Superior temporal gyrus (tissue), 1 donor: ENCODE results near the gene RNF187.
A peak's percentile ranks its signal among the peaks of the same experiment; 100 is the strongest.
"Not testable (repeated sequence)": the region's sequence is repeated elsewhere in the genome, so short reads cannot be mapped to it uniquely, and the experiment has no call there.

Experiments used
- DNase-seq: peaks from one replicate; pipeline ENCODE4 v3.0.0-alpha.2; 2016; ENCODE audit errors: extremely low spot score

RNF187 gene

DNA sequence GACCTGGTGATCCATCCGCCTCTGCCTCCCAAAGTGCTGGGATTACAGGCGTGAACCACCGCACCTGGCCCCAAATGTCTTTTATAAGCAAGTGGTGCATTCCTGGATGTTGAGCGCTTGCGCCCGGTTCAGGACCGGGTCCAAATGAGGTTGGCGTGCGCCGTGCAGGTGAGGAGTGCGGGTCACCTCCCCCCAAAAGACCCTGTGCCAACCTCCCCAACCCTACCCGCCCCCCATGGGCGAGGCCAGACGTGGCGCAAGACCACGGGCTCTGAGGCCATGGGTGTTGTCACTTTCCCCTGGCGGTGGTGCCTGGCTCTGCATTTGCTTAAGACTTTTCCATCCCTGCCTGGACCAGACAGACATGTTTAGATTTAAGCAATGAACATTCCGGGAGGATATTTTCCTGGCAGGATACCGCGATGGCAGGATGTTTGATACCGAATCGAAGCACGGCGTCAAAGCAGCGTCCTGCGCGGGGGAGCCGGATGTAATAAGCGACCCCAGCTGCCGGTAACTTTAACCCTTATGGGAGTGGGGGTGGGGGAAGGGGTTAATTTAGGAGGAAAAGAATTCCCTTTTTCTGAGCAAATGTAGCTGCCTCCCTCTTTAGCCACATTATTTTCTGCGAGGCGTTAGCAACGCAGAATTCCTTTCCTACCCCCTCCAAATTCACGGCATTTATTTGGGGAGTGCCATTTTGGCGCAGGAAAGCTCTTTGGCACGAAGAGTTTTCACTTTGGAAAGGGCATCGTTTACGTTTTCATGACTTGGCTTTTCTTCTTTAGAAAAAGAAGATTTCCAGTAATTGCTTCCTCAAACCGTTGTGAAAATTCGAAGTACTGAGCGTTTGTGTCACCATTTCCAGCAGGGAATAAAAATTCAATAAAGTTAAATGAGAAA lies 27.8 kb upstream of the RNF187 start:
- DNase-seq = peak; percentile 50

DNA sequence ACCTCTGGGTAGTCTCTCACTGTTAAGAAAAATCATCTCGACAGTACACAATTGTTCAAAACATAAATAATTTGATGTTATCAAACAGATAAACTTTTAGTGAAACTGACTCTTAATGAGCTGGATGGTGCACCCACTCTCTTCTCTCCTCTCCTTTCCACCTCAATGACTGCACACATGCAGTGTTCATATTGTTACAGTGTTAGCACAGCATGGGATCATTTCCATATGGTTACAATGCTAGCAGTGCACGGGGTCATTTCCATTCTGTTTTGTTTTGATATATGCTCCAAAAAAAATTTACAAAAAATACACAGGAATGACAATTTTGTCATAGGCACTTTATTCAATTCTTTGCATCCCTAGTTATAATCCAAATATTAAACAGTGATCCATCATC lies 26.4 kb upstream of the RNF187 start:
- DNase-seq = no peak

DNA sequence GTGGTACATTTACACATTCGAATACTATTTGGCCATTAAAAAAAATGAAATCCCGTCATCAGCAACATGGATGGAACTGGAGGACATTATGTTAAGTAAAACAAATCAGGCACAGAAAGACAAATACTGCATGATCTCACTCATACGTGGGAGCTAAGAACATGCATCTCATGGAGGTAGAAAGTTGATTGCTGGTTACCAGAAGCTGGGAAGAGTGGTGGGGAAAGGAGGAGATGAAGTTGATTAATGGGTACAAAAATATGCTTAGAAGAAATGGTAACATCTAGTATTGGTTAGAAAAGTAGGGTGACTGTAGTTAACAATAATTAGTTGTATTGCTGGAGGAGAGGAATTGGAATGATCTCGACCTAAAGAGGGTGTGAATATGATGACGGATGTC lies 24.6 kb upstream of the RNF187 start:
- no peak for DNase-seq

DNA sequence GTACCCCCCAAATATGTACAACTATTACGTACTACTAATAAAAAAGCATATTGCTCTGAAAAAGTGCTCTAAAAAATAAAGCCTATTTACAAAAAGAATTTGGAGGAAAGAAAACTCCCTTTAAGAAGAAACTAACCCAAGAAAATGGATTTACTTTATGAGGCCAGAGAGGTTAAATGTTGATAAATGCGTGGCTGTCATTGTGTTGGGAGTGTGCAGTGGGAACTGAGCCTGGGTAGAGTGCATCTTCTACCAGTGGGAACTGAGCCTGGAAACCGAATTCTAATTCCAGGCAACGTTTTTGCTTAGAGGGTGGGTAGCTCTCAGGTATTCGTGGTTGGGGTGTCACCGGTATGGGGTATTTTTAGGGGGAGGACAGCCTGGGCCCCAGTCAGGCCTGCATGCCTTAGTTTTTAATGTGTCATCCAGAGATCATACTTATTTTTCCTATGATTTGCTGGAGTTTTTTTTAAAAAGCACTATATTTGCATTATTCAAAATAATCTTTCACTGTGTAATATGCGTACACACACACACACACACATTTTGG lies 24.1 kb upstream of the RNF187 start:
- no peak for DNase-seq

DNA sequence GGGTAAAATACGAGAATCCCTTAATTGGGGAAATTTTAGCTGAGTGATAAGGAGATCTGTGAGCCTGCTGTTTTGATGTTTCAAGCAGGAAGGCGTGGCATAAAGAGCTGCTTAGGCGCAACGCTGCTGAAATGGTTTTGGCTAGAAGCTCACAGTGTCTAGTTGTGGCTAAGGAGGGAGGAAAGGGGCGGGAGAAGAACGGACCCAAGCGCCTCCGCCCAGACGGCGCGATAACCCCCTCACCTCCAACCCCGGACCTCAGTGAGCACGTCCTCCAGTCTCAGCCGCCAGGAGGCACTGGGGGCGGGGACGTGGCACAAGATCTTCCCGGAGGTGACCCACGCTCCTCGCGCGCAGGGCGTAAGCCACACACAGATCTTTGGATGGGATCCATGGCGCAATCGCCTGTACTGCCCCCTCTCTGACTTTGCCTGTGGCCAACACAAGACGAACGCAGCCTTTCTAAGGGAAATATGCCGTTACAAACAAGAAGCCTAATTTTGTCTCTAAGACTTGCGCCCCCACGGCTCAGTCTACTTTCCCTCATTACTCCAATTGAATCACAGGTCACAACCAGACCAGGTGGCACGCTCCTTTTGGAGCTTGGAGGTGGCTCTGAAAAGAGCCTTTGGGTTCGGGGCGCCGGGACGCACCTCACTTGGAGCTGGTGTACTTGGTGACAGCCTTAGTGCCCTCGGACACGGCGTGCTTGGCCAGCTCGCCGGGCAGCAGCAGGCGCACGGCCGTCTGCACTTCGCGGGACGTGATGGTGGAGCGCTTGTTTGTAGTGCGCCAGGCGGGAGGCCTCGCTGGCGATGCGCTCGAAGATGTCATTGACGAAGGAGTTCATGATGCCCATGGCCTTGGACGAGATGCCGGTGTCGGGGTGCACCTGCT lies 23.4 kb upstream of the RNF187 start:
- no peak for DNase-seq

DNA sequence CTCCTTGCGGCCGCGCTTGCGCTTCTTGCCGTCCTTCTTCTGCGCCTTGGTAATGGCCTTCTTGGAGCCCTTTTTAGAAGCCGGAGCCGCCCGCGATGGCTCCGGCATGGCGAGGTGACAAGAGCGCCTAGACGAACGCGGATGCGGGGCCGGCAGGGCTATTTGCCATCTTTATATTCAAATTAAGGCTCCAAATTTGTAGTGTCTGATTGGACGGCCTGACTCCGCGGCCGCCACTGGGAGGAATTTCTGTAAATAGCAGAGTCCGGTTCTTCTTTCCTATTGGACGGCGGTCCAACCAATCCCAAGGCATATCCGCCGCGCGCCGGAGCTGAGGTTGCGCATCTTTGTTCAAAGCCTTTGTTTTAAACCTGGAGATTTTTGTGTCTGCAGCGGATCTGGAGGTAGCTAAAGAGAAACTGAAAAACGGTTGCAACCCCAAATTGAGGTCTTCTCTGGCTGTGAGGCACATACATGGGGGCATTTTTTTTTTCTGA lies 22.6 kb upstream of the RNF187 start:
- peak; percentile 90 for DNase-seq

DNA sequence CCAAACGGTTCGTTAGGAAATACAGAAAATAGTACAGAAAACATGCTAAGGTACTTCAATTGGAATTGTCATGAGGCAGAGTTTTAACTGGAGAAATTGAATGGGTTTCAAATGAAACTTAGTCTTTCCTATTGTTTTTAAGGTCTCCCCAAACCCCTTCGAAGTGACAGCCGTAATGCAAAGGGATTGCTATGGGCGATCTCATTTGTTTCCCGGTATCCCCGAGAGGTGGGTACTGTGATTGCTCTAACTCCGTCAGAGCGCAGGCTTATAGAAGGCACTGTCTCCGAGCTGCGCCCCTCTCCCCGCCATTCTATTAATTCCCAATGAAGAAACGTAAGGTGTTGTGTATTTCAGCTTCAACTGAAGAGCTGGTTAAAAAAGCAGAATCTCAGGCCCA lies 22.0 kb upstream of the RNF187 start:
- DNase-seq = no peak

DNA sequence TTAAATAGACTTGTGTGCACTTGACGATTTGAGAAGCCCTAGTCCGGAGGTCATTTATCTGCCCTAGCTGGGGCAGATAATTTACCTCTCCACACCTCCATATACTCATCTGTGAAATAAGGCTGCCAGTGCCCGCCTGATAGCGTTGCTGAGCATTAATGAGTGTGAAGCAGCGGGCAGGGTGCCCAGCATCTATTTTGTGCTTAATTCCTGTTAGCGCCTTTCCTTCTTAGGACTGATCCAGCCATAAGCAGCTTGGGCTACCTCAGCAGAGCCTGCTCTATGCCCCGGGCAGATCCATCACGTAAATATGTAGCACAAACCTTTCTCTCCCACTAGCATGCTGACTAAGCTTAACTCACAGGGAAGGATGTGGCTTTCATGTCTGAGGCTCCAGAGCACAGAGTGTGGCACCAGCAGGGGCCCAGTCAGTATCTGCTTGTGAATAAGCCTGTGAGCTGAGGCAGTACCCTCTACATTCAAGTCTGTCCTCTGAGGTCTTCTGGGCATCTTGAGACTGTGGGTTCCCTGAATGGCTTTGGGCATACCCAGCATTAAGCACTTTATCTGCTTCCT lies 21.5 kb upstream of the RNF187 start:
- DNase-seq = no peak

DNA sequence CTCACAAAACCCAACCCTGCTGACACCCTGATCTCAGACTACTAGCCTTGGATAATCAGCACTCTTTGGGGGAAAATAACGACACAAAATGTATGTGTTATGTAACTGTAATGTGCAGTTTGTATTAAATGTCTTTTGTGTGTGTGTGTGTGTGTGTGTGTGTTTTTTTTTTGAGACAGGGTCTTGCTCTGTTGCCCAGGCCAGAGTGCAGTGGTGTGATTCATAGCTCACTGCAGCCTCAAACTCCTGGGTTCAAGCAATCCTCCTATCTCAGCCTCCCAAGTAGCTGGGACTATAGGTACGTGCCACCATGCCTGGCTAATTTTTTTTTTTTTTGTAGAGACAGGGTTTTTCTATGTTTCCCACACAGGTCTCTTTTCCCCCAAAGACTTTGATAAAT lies 19.0 kb upstream of the RNF187 start:
- not testable (repeated sequence) for DNase-seq

DNA sequence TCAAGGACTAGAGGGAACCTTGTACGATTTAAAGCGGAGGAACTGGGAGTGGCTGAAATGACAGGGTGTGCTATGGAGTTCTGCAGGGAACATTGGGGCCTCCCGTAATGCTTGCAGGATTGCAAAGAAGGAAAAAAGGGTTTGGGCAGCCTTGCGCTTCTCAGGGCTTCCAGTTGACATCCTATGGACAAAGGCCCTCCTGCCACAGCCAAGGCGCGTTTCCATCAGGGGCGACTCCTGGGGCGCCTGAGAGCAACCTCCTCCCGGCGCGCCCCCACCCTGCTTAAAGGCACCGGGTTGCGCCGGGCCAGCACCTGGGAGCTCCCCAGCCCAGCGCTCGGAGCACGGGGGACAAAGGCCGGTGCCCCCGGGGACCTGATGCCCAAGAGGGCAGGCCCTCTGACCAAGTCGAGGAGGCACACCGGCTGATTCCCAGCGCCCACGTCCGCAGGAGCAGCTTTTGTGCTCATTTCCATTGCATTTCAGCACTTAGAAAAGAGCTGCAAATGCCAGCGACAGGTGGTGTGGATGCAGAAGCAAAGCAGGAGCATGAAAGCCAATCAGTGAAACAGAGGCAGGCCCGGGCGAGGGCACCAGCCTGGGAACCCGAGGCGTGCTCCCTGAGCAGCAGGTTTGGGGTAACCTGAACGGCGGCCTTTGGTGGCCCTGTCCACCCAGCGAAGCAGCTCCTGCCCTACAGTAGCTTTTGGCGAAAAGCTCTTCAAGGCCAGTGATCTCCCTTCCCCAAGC lies 17.6 kb upstream of the RNF187 start:
- no peak for DNase-seq

DNA sequence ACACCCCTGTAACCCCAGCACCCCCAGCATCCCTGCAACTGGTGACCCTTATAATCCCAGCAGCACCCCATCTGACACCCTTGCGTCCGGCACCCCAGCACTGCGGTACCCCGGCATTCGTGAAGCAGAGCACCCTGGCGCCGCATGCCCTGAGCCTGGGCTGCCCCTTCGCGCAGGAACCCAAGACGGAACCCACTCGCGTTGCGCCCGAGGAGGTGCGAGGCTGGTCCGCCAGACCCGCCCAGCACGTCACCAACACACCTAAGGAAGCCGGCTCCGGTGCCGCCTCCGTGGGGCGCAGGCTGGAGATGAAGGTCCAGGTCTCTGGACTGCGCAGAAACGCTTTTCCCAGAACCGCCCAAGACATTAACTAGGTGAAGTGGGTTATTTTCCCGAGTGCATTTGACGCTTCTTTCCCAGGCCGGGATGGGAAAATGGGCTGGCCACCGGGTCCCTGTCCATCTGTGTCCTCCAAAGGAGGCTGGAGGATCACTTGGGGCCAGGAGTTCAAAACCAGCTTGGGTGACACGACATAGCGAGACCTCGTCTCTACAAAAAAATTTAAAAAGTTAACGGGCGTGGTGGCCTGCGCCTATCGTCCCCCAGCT lies 15.9 kb upstream of the RNF187 start:
- DNase-seq = no peak

DNA sequence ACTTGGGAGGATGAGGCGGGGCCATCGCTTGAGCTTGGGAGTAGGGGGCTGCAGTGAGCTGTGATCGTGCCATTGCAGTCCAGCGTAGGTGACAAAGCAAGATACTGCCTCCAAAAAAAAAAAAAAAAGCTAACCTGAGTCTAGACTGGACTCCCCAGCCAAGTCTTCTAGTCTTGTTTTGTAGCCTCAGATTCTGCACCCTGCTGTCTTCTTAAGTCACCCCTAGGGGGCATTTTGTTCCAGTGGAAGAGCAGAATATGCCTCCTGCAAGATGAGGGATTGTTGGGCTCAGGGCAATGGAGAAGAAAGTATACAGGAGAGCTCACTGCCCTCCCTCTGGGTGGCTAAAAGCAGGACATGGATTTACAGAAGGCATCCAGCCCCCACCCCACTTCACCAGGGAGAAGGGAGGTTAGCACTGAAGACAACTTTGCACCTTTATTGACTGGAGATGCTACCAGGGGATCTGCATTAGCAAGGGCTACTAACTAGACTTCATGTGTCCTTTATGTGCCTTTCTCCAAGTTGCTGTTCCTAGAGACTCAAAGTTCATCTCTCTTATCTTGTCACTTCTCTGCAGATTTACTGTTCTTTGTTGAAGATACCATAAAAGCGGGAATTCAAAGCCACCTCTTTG lies 15.3 kb upstream of the RNF187 start:
- no peak for DNase-seq

DNA sequence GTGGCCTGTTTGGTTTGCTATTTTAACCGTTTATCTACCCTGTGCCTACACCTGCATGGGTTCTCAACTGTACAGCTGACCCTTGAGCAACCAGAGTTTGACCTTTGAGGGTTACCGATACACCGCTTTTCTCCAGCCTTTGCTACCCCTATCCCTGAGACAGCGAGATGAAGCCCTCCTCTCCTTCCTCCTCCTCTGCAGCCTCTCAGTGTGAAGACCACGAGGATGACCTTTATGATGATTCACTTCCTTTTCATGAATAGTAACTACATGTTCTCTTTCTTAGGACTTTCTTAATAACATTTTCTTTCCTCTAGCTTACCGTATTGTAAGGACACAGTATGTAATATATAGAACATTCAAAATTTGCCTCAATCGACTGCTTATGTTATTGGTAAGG lies 14.5 kb upstream of the RNF187 start:
- no peak for DNase-seq

DNA sequence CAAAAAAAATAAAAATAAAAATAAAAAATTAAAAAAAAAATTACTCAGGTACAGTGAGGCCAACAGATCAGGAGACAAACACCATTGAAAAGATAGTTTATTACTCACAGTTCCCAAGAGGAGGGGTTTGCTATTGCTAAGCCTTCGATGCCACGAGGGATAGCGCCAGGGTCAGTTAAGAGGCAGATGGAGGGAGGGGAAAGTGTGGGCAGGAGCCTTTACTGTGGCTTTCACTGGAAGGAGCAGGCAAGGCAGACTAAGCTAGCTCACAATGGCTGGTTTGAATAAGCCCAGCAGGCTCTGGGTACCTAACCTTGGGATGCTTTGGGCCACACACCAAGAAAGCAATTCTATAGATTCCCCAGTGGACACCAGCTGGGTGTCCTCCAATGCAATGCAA lies 12.7 kb upstream of the RNF187 start:
- DNase-seq = no peak

DNA sequence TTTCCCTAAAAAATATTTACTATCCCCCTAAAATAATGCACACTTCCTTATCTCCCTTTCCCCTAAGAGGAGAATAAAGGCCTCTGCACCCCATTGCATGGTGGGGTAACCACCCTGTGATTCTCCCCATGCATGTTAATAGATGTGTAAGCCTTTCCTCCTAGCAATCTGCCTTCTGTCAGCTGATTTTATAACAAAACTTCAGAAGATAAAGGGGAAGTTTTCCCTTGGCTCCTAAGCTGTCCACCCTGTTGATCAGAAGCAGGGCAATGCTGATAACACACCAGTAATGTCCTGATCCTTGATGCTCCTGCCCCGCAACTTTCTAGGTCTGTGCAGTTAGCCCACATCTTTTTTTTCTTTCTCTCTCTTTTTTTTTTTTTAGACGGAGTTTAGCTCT lies 11.4 kb upstream of the RNF187 start:
- DNase-seq = no peak

DNA sequence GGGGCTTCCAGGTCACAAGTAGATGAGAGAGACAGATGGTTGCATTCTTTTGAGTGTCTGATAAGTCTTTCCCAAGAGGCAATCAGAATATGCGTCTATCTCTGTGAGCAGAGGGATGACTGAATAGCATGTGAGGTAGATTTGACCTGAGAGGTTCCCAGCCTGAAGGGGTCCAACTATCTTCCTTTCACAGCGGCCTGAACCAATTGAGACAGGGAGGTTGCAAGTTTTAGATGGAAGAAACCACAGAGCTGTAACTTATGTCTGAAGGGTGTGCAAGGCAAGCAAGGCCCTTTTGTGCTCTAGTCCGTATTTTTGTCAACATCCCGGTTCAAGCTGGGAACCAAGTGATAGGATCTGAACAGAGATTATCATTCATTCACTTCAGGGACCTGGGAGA lies 9.9 kb upstream of the RNF187 start:
- DNase-seq = no peak

DNA sequence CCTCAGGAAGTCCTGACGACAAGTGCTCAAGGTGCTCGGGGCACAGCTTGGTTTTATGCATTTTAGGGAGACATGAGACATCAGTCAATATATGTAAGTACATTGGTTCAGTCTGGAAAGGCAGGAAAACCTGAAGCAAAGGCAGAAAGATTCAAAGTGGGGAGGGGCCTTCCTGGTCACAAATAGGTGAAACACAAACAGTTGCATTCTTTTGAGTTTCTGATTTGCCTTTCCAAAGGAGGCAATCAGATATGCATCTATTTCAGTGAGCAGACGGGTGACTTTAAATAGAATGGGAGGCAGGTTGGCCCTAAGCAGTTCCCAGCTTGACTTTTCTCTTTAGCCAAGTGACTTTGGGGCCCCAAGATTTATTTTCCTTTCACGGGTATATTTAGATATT lies 8.9 kb upstream of the RNF187 start:
- peak; percentile 1 for DNase-seq

DNA sequence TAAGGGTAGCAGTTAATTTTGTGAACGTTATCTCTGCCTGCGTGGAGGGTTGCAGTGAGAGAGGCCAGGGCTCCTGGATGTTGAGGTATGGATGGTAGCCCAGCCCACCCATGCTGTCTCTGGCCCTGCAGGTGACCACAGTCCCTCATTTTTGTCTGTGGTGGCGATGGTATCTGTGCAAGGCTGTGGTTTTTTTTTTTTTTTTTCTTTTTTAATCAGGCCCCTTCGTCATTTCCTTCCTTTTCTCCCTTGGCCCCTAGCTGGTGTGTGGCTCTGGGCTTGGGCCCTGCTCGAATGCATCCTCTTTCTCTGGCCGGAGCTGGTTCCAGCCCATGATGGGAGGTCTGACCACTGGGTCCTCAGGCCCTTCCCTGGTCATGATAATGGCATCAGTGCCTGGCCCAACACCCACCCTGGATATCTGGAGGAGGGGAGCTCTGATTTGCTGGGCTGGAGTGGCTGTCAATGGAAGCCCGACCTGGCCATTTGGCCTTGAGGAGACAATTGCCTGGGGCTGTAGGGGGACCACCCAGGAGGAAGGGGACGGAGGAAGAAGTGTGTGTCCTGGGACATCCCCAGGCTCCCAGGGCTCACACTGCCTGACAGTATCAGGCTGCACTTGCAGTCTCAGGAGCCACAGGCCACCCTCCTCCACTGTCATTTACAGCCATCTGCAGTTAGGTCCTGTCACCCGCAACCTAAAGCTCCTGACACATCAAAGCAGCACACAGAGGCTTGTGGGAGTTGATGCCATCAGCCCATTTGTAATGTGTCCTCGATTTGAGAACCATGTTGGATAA lies 8.1 kb upstream of the RNF187 start:
- no peak for DNase-seq

DNA sequence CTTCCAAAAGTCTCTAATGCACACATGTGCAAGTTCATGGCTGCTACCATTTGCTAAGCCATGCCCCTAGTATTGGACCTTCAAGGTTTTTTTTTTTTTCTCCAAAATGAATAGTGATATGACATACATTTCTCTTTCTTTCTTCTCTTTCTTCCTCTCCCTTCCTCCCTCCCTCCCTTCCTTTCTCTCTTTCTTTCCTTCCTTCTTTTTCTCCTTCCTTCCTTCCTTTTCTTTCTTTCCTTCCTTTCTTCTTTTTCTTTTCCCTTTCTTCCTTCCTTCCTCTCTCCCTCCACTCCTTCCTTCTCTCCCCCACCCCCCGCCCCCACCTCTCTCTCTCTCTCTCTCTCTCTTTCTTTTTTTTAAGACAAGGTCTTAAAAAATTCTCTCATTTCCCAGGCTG lies 3.4 kb upstream of the RNF187 start:
- no peak for DNase-seq
